IMR-90 (cell line): ENCODE data around the gene DAB2. TPM values are rescaled to one million over a fixed set of nuclear protein-coding genes. Genes with fewer than 3 reads are reported as not detected.

Experiments used
- ATAC-seq: fragments of 200-7000 bp; cut with Tn5 transposase; 2 replicates; pipeline ENCODE4 v1.9.1; 2020; ENCODE audit warnings: low read depth, mild to moderate bottlenecking, moderate library complexity
- BruUV-seq: library from RNA; stranded (reverse); fragments of 400-500 nt; replicated peaks from 2 replicates; lab custom pipeline; 2021; lab: Mats Ljungman, UMichigan
- CTCF ChIA-PET: fragments of 300-600 bp; formaldehyde crosslinking; extraction: SDS; loops from one replicate; lab custom pipeline; 2021; ENCODE audit warnings: antibody characterized with exemption; lab: Yijun Ruan, JAX
- POLR2A ChIA-PET: fragments of 300-600 bp; sonication (Branson Sonifier 250); formaldehyde crosslinking; loops from one replicate; lab custom pipeline; 2022; ENCODE audit warnings: antibody characterized with exemption; ENCODE audit not compliant: unreplicated experiment; lab: Charles Lee
- DNase-seq: peaks from one replicate; pipeline ENCODE4 v3.0.0; 2013
- H2AFZ ChIP-seq: replicated peaks from 2 replicates; pipeline ENCODE3; 2013; ENCODE audit warnings: low read length, mild to moderate bottlenecking; ENCODE audit not compliant: poor library complexity
- H2AK5ac ChIP-seq: 2 replicates; pipeline ENCODE4 v1.6.1; 2013; ENCODE audit warnings: low read depth, low read length, inconsistent platforms
- H2AK9ac ChIP-seq: replicated peaks from 2 replicates; pipeline ENCODE3; 2013; ENCODE audit warnings: mild to moderate bottlenecking, low read depth, low read length, moderate library complexity; ENCODE audit not compliant: poor library complexity
- H2BK120ac ChIP-seq: 2 replicates; pipeline ENCODE4 v1.6.1; 2013; ENCODE audit warnings: low read depth, low read length, inconsistent platforms
- H2BK15ac ChIP-seq: 3 replicates; pipeline ENCODE4 v1.6.1; 2013; ENCODE audit warnings: low read depth, low read length, inconsistent platforms
- H2BK20ac ChIP-seq: 2 replicates; pipeline ENCODE4 v1.6.1; 2013; ENCODE audit warnings: low read depth, mild to moderate bottlenecking, inconsistent platforms, low read length, moderate library complexity
- H2BK5ac ChIP-seq: 2 replicates; pipeline ENCODE4 v1.6.1; 2013; ENCODE audit warnings: mild to moderate bottlenecking, low read depth, low read length, inconsistent platforms; ENCODE audit not compliant: poor library complexity, severe bottlenecking
- H3K14ac ChIP-seq: replicated peaks from 2 replicates; pipeline ENCODE4 v1.6.1; 2013; ENCODE audit warnings: low read depth, low read length, inconsistent platforms
- H3K18ac ChIP-seq: 2 replicates; pipeline ENCODE4 v1.6.1; 2013; ENCODE audit warnings: low read depth, low read length, control low read depth
- H3K23ac ChIP-seq: 2 replicates; pipeline ENCODE4 v1.6.1; 2013; ENCODE audit warnings: low read depth, low read length, inconsistent platforms
- H3K27ac ChIP-seq: 2 replicates; pipeline ENCODE4 v1.5.1; 2013; ENCODE audit warnings: mild to moderate bottlenecking, control low read depth, low read length; ENCODE audit not compliant: insufficient read depth
- H3K27me3 ChIP-seq: 2 replicates; pipeline ENCODE4 v1.6.1; 2013; ENCODE audit warnings: low read length; ENCODE audit not compliant: control insufficient read depth, insufficient read depth
- H3K36me3 ChIP-seq: 2 replicates; pipeline ENCODE4 v1.6.1; 2013; ENCODE audit warnings: low read length, mixed read lengths; ENCODE audit not compliant: control insufficient read depth, insufficient read depth
- H3K4ac ChIP-seq: 2 replicates; pipeline ENCODE4 v1.6.1; 2013; ENCODE audit warnings: low read depth, low read length, inconsistent platforms
- H3K4me1 ChIP-seq: 2 replicates; pipeline ENCODE4 v1.6.1; 2013; ENCODE audit warnings: low read length, mixed read lengths; ENCODE audit not compliant: control insufficient read depth, insufficient read depth
- H3K4me2 ChIP-seq: 2 replicates; pipeline ENCODE4 v1.6.1; 2013; ENCODE audit warnings: low read depth, mild to moderate bottlenecking, control low read depth, low read length, moderate library complexity
- H3K4me3 ChIP-seq: 2 replicates; pipeline ENCODE4 v1.5.1; 2013; ENCODE audit warnings: low read depth, mild to moderate bottlenecking, control low read depth, low read length, moderate library complexity; ENCODE audit not compliant: insufficient read depth
- H3K56ac ChIP-seq: 2 replicates; pipeline ENCODE4 v1.6.1; 2013; ENCODE audit warnings: low read length, inconsistent platforms; ENCODE audit not compliant: insufficient read depth; ENCODE audit errors: extremely low read depth
- H3K79me1 ChIP-seq, 2 experiments: 2 replicates each; pipeline ENCODE4 v1.6.1; 2013; ENCODE audit warnings: low read length in 2 of 2, inconsistent platforms in 1 of 2, low read depth in 1 of 2
- H3K9ac ChIP-seq: 2 replicates; pipeline ENCODE4 v1.6.1; 2013; ENCODE audit warnings: low read depth, low read length, control low read depth
- H3K9me1 ChIP-seq: 2 replicates; pipeline ENCODE4 v1.6.1; 2013; ENCODE audit warnings: low read length, inconsistent platforms; ENCODE audit not compliant: insufficient read depth
- H3K9me3 ChIP-seq: 2 replicates; pipeline ENCODE4 v1.6.1; 2013; ENCODE audit warnings: low read length; ENCODE audit not compliant: control insufficient read depth, insufficient read depth
- H4K20me1 ChIP-seq: 2 replicates; pipeline ENCODE4 v1.6.1; 2013; ENCODE audit warnings: low read length, inconsistent platforms; ENCODE audit not compliant: insufficient read depth
- H4K5ac ChIP-seq: 2 replicates; pipeline ENCODE4 v1.6.1; 2013; ENCODE audit warnings: mild to moderate bottlenecking, low read depth, low read length, control low read depth
- H4K8ac ChIP-seq, 2 experiments: 2 replicates each; pipeline ENCODE4 v1.6.1; 2013; ENCODE audit warnings: low read depth in 2 of 2, low read length in 2 of 2, control low read depth in 1 of 2, inconsistent platforms in 1 of 2
- H4K91ac ChIP-seq: 2 replicates; pipeline ENCODE4 v1.6.1; 2013; ENCODE audit warnings: low read depth, low read length, inconsistent platforms; ENCODE audit not compliant: insufficient read depth
- RCOR1 ChIP-seq: IDR thresholded peaks from 2 replicates; pipeline ENCODE4 v1.6.1; 2012; ENCODE audit warnings: mild to moderate bottlenecking, low read length, improper control_type of control experiment; ENCODE audit not compliant: insufficient replicate concordance
- WGBS, 2 experiments: methylation state at CpG; one replicate each; pipeline versions ENCODE4 v1.1.5 to v1.1.7; 2013; ENCODE audit warnings: missing lambda C conversion rate in 2 of 2; ENCODE audit not compliant: insufficient read length in 1 of 2; ENCODE audit errors: extremely low coverage in 2 of 2; 5-methylcytosine and 5-hydroxymethylcytosine counted together
- dilution Hi-C: fragments of 300-500 bp; cut with HindIII; formaldehyde crosslinking; loops from one replicate; pipeline ENCODE4 v1.14.3; 2018; ENCODE audit warnings: low sequenced_read_pairs; ENCODE audit not compliant: unreplicated experiment
- in situ Hi-C: fragments of 300-500 bp; cut with MboI; formaldehyde crosslinking; loops from 3 replicates; pipeline ENCODE4 v1.14.3; 2019; ENCODE audit warnings: low sequenced_read_pairs, inconsistent platforms, mixed read lengths
- intact Hi-C: fragments of 100-400 bp; cut with micrococcal nuclease; formaldehyde crosslinking; loops from 2 replicates; pipeline ENCODE4 v1.10.0; 2022
- polyA plus RNA-seq, 3 experiments: library from polyadenylated mRNA; depleted of rRNA; stranded (reverse); fragments of >200 nt; gene quantifications; 2 replicates each; pipeline ENCODE4 v1.2.3, GENCODE V29; 2012; ENCODE audit warnings: low replicate concordance in 1 of 3
- total RNA-seq: library from RNA; depleted of rRNA; stranded (reverse); fragments of >200 nt; gene quantifications from 2 replicates; pipeline ENCODE4 v1.2.3, GENCODE V29; 2012

DAB2 gene
- total and polyA plus RNA-seq, 2 of the 4 experiments (the other 2 are of a cell fraction) = 50.0 to 101 TPM

DNA sequence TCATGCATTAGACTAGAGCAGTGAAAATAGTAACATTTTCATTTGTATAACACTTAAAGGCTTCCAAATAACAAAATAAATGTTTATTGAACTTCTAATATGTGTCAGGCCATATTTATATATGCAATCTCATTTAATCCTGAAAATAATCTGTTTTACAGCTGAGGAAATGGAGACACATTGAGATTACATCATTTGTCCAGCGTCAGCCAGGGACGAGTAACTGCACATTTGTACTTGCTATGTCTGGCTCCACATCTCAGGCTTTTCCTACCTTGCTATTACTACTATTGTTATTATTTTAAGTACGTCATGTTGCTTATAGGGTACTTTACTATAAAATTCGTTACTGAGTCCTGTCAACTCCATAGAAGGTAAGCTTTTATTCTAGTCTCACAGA, 56.7 kb downstream of the DAB2 start:
- no peak overlapping the region for H4K8ac ChIP-seq
- no peak overlapping the region for H2BK20ac ChIP-seq
- H3K4ac ChIP-seq = no peak overlapping the region
- ATAC-seq (no peak), DNase-seq (no peak)
- no peaks in the 10 kb centered on the region for H3K9me3 ChIP-seq
- no peak overlapping the region for H2BK120ac ChIP-seq
- H3K23ac ChIP-seq = no peak overlapping the region
- no peak overlapping the region for H3K9ac ChIP-seq
- H3K27me3 ChIP-seq = no peaks in the 10 kb centered on the region
- no peak overlapping the region for H2BK15ac ChIP-seq
- no peak overlapping the region for H2BK5ac ChIP-seq
- no peak overlapping the region for H3K18ac ChIP-seq
- POLR2A ChIA-PET = no interaction called here
- no peak overlapping the region for H2AK5ac ChIP-seq
- no peak overlapping the region for H2AK9ac ChIP-seq
- no peak overlapping the region for H4K5ac ChIP-seq
- H3K4me3 ChIP-seq = no peak overlapping the region
- H3K4me2 ChIP-seq = no peak overlapping the region
- no CpG with 5 or more reads among the region's 4 CpGs for WGBS, 2 experiments
- intact Hi-C loops (no loop called here), dilution Hi-C loops (no loop called here), in situ Hi-C loops (no loop called here)
- no peak for TF ChIP-seq RCOR1
- no peak overlapping the region for H3K14ac ChIP-seq
- H4K91ac ChIP-seq = no peak overlapping the region
- CTCF ChIA-PET = no interaction called here
- H4K20me1 ChIP-seq = no peaks in the 10 kb centered on the region
- no peaks in the 10 kb centered on the region for H3K4me1 ChIP-seq
- peaks cover 24% of the 10 kb centered on the region for H3K36me3 ChIP-seq
- no peak overlapping the region for H3K56ac ChIP-seq
- H3K27ac ChIP-seq = no peak overlapping the region
- no peaks in the 10 kb centered on the region for H3K79me1 ChIP-seq
- H2AFZ ChIP-seq = no peak overlapping the region
- H3K9me1 ChIP-seq = no peaks in the 10 kb centered on the region; the same call in 1 of the 2 replicates
- no TSS peak for BruUV-seq
